Vagina (tissue), 2 donors: ENCODE results near the gene DMRTA1. TPM values are rescaled to one million over a fixed set of nuclear protein-coding genes. Genes with fewer than 3 reads are reported as not detected.

ENCODE experiments used
- DNase-seq, 2 donors: peaks; one replicate each; pipeline ENCODE4 v3.0.0-alpha.2; 2017; ENCODE audit errors: extremely low spot score in 2 of 2
- H3K27ac ChIP-seq: fragments of 200-600 bp; sonication (generic); one replicate; pipeline ENCODE4 v1.5.1; 2019
- H3K27me3 ChIP-seq: fragments of 200-600 bp; sonication (generic); one replicate; pipeline ENCODE4 v1.5.1; 2019
- H3K36me3 ChIP-seq, 2 donors: fragments of 200-600 bp; sonication (generic); one replicate each; pipeline ENCODE4 v1.5.1; 2017 to 2019
- H3K4me1 ChIP-seq: fragments of 200-600 bp; sonication (generic); one replicate; pipeline ENCODE4 v1.5.1; 2019
- H3K4me3 ChIP-seq, 2 donors: fragments of 200-600 bp; sonication (generic); 1 replicate in 1 of 2; 2 replicates in 1 of 2; pipeline ENCODE4 v1.5.1; 2016 to 2019
- H3K9me3 ChIP-seq: fragments of 200-600 bp; sonication (generic); one replicate; pipeline ENCODE4 v1.5.1; 2019
- POLR2A ChIP-seq, 2 donors: fragments of 450-650 bp; IDR thresholded peaks; one replicate each; pipeline ENCODE4 v1.6.1; 2017; ENCODE audit warnings: antibody characterized with exemption in 2 of 2, mild to moderate bottlenecking in 2 of 2, moderate library complexity in 2 of 2
- POLR2AphosphoS5 ChIP-seq, 2 donors: sonication (generic); formaldehyde crosslinking; IDR thresholded peaks; one replicate each; pipeline ENCODE4 v1.9.0; 2017; ENCODE audit warnings: antibody characterized with exemption in 2 of 2, mild to moderate bottlenecking in 2 of 2, low read depth in 1 of 2; ENCODE audit not compliant: insufficient read depth in 1 of 2
- intact Hi-C: fragments of 100-400 bp; cut with DNase I; formaldehyde crosslinking; loops from one replicate; pipeline ENCODE4 v1.15.1; 2023
- total RNA-seq: library from RNA; depleted of rRNA; stranded (reverse); fragments of >200 nt; gene quantifications from one replicate; pipeline ENCODE4 v1.2.3, GENCODE V29; 2016
- TF ChIP-seq, protein P1 (sequence below), 3 experiments: fragments of 450-650 bp in 2 of 3; fragments of 200-600 bp in 1 of 3; sonication (generic) in 1 of 3; IDR thresholded peaks; one replicate each; pipeline ENCODE4 v1.5.1; 2017 to 2019; ENCODE audit warnings: antibody characterized with exemption in 3 of 3, mild to moderate bottlenecking in 2 of 3, moderate library complexity in 2 of 3

The DMRTA1 gene
- total RNA-seq, 1 donor from 2014 or later = 0.25 TPM

GRCh38 chr9:22415941-22416691 lies 30.5 kb upstream of the DMRTA1 start:
- H3K36me3 ChIP-seq = no peaks in the 10 kb centered on the region
- intact Hi-C loops = no loop called here
- H3K27ac ChIP-seq = no peak overlapping the region
- TF ChIP-seq POLR2AphosphoS5 (IDR thresholded peaks at IDR 0.05; ENCODE audit: insufficient read depth in 1 of 2, low read depth in 1 of 2) (no peak), POLR2A (IDR thresholded peaks at IDR 0.05) (no peak)
- TF ChIP-seq, protein P1, sequence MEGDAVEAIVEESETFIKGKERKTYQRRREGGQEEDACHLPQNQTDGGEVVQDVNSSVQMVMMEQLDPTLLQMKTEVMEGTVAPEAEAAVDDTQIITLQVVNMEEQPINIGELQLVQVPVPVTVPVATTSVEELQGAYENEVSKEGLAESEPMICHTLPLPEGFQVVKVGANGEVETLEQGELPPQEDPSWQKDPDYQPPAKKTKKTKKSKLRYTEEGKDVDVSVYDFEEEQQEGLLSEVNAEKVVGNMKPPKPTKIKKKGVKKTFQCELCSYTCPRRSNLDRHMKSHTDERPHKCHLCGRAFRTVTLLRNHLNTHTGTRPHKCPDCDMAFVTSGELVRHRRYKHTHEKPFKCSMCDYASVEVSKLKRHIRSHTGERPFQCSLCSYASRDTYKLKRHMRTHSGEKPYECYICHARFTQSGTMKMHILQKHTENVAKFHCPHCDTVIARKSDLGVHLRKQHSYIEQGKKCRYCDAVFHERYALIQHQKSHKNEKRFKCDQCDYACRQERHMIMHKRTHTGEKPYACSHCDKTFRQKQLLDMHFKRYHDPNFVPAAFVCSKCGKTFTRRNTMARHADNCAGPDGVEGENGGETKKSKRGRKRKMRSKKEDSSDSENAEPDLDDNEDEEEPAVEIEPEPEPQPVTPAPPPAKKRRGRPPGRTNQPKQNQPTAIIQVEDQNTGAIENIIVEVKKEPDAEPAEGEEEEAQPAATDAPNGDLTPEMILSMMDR (IDR thresholded peaks at IDR 0.05) = no peak
- H3K4me3 ChIP-seq = no peak overlapping the region
- DNase-seq = no peak
- H3K4me1 ChIP-seq = no peaks in the 10 kb centered on the region
- H3K27me3 ChIP-seq = no peaks in the 10 kb centered on the region
- no peaks in the 10 kb centered on the region for H3K9me3 ChIP-seq

DNA sequence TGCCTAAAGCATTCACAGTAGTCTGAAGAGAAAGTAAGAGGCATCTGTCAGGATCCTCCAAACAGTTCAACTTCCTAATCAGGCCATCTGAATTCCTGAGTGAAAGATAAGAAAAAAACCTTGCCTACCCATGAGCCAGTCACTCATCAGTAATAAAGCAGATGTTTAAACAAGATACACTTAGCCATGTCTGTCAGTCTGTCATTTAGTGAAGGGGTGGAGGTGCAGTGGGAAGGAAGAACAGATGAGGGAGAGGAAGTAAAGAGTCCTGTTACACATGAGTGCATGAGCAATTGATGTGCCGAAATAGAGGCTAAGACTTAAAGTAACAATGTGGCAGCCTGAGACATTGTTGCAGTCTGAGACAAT lies 29.9 kb upstream of the DMRTA1 start:
- TF ChIP-seq, protein P1 (IDR thresholded peaks at IDR 0.05) = no peak
- no peak for TF ChIP-seq POLR2A (IDR thresholded peaks at IDR 0.05)
- TF ChIP-seq POLR2AphosphoS5 (IDR thresholded peaks at IDR 0.05; ENCODE audit: insufficient read depth in 1 of 2, low read depth in 1 of 2) = no peak
- Histone ChIP-seq H3K9me3 (no peaks in the 10 kb centered on the region), H3K27me3 (no peaks in the 10 kb centered on the region), H3K4me3 (no peak overlapping the region), H3K4me1 (no peaks in the 10 kb centered on the region), H3K36me3 (no peaks in the 10 kb centered on the region), H3K27ac (no peak overlapping the region)
- intact Hi-C loops = no loop called here
- no peak for DNase-seq

DNA sequence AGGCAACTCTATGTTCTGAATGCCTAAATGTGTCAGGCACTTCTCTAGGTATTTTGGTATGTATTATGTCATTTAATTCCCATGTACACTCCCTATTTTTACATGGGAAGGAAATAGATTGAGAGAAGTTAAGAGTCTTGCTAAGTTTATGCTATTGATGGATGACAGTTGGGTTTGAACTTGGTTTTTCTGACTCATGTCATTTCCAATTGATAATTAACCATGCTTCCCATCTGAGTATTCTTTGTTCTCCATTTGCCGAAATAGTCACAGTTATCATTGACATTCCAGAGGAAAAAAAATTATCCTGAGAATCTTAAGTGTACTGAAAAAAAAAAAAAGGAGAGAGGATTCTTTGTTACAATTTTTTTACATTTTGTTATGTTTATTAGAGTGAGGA lies 23.1 kb upstream of the DMRTA1 start:
- H3K4me3 ChIP-seq = no peak overlapping the region
- no peaks in the 10 kb centered on the region for H3K4me1 ChIP-seq
- no peak overlapping the region for H3K27ac ChIP-seq
- H3K36me3 ChIP-seq = no peaks in the 10 kb centered on the region
- H3K9me3 ChIP-seq = no peaks in the 10 kb centered on the region
- intact Hi-C loops = no loop called here
- DNase-seq = no peak
- H3K27me3 ChIP-seq = no peaks in the 10 kb centered on the region
- TF ChIP-seq POLR2A (IDR thresholded peaks at IDR 0.05) (no peak), POLR2AphosphoS5 (IDR thresholded peaks at IDR 0.05; ENCODE audit: insufficient read depth in 1 of 2, low read depth in 1 of 2) (no peak)
- TF ChIP-seq, protein P1 (IDR thresholded peaks at IDR 0.05) = no peak

GRCh38 chr9:22424616-22425015 lies 22.0 kb upstream of the DMRTA1 start:
- no peaks in the 10 kb centered on the region for H3K9me3 ChIP-seq
- no peaks in the 10 kb centered on the region for H3K4me1 ChIP-seq
- no peaks in the 10 kb centered on the region for H3K36me3 ChIP-seq
- TF ChIP-seq POLR2A (IDR thresholded peaks at IDR 0.05) (no peak), POLR2AphosphoS5 (IDR thresholded peaks at IDR 0.05; ENCODE audit: insufficient read depth in 1 of 2, low read depth in 1 of 2) (no peak)
- TF ChIP-seq, protein P1 (IDR thresholded peaks at IDR 0.05) = no peak
- no peaks in the 10 kb centered on the region for H3K27me3 ChIP-seq
- no peak overlapping the region for H3K4me3 ChIP-seq
- no peak overlapping the region for H3K27ac ChIP-seq
- DNase-seq = no peak
- intact Hi-C loops = no loop called here

DNA sequence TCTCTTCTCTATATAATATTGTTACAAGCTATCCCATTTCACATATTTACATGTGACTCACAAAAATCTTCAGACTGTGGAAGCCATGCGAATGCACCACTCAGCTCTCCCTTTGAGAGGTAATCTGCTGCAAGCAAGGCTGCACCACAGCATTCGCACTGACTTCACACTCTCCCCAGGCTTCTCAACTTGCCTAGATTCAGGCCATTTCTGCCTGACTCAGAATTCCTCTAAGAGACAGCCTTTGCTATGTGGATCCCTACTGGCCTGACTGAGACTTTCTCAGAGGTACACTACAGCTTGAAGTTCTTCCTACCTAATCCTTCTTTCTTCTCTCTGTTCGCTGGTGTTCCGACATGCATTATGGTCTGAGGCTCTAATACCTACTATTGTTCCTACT lies 21.1 kb upstream of the DMRTA1 start:
- H3K4me1 ChIP-seq = no peaks in the 10 kb centered on the region
- intact Hi-C loops = no loop called here
- H3K9me3 ChIP-seq = no peaks in the 10 kb centered on the region
- no peak overlapping the region for H3K27ac ChIP-seq
- no peak overlapping the region for H3K4me3 ChIP-seq
- no peaks in the 10 kb centered on the region for H3K27me3 ChIP-seq
- no peaks in the 10 kb centered on the region for H3K36me3 ChIP-seq
- DNase-seq = no peak
- TF ChIP-seq, protein P1 (IDR thresholded peaks at IDR 0.05) = no peak
- no peak for TF ChIP-seq POLR2A (IDR thresholded peaks at IDR 0.05)
- no peak for TF ChIP-seq POLR2AphosphoS5 (IDR thresholded peaks at IDR 0.05; ENCODE audit: insufficient read depth in 1 of 2, low read depth in 1 of 2)
